Endodermal cell (in vitro differentiated cells): ENCODE results near the gene ACTN1. TPM values are rescaled to one million over a fixed set of nuclear protein-coding genes. Genes with fewer than 3 reads are reported as not detected.

Source experiments
- DNase-seq: peaks from one replicate; pipeline ENCODE4 v3.0.0-alpha.2; 2017
- H3K27ac ChIP-seq: 2 replicates; pipeline ENCODE4 v1.5.1; 2013; ENCODE audit warnings: mild to moderate bottlenecking, low read depth, low read length, moderate library complexity
- H3K27me3 ChIP-seq: 2 replicates; pipeline ENCODE4 v1.6.1; 2013; ENCODE audit warnings: mild to moderate bottlenecking, low read length, moderate library complexity; ENCODE audit not compliant: insufficient read depth, control insufficient read depth, poor library complexity, severe bottlenecking
- H3K36me3 ChIP-seq: 2 replicates; pipeline ENCODE4 v1.7.0; 2013; ENCODE audit warnings: mild to moderate bottlenecking, low read length, moderate library complexity; ENCODE audit not compliant: control insufficient read depth, insufficient read depth
- H3K4me1 ChIP-seq: one replicate; pipeline ENCODE4 v1.7.0; 2013; ENCODE audit warnings: low read length; ENCODE audit not compliant: control insufficient read depth, insufficient read depth
- H3K4me3 ChIP-seq: 2 replicates; pipeline ENCODE4 v1.5.1; 2013; ENCODE audit warnings: mild to moderate bottlenecking, low read length, moderate library complexity
- H3K9ac ChIP-seq: 2 replicates; pipeline ENCODE4 v1.6.1; 2013; ENCODE audit warnings: mild to moderate bottlenecking, low read length, moderate library complexity; ENCODE audit not compliant: poor library complexity, severe bottlenecking; ENCODE audit errors: extremely low read depth
- H3K9me3 ChIP-seq: 2 replicates; pipeline ENCODE4 v1.6.1; 2013; ENCODE audit warnings: mild to moderate bottlenecking, low read length, moderate library complexity; ENCODE audit not compliant: control insufficient read depth
- H3K27ac Mint-ChIP-seq: 2 replicates; pipeline ENCODE4 v1.8.0; 2020; ENCODE audit warnings: mixed read lengths
- H3K27me3 Mint-ChIP-seq: 2 replicates; pipeline ENCODE4 v1.8.0; 2021; ENCODE audit warnings: mild to moderate bottlenecking, mixed read lengths; ENCODE audit not compliant: insufficient read depth
- H3K36me3 Mint-ChIP-seq: 2 replicates; pipeline ENCODE4 v1.8.0; 2020; ENCODE audit warnings: low read depth, mixed read lengths
- H3K4me1 Mint-ChIP-seq: 2 replicates; pipeline ENCODE4 v1.8.0; 2020; ENCODE audit warnings: mixed read lengths
- H3K4me3 Mint-ChIP-seq: 2 replicates; pipeline ENCODE4 v1.8.0; 2020; ENCODE audit warnings: mild to moderate bottlenecking, moderate library complexity, mixed read lengths
- H3K9me3 Mint-ChIP-seq: 2 replicates; pipeline ENCODE4 v1.8.0; 2020; ENCODE audit warnings: mild to moderate bottlenecking, mixed read lengths
- CTCF ChIP-seq: fragments of 200-600 bp; sonication (generic); conservative IDR thresholded peaks from 2 replicates; pipeline ENCODE4 v1.5.0; 2021; ENCODE audit warnings: antibody characterized with exemption, mild to moderate bottlenecking
- WGBS, 2 experiments: methylation state at CpG; one replicate each; pipeline versions ENCODE4 v1.1.5 to v1.1.7; 2013; ENCODE audit warnings: missing lambda C conversion rate in 2 of 2, mixed read lengths in 1 of 2; ENCODE audit not compliant: insufficient coverage in 1 of 2, insufficient read length in 1 of 2; 5-methylcytosine and 5-hydroxymethylcytosine counted together
- total RNA-seq, 2 donors: library from RNA; stranded (reverse); fragmentation: NEBNext Ultra II Directional in 1 of 2; extraction: Animal tissue kit (Norgen Biotek cat#: 25700) in 1 of 2; gene quantifications; 2 replicates in 1 of 2; 3 replicates in 1 of 2; pipeline ENCODE4 v1.2.1, GENCODE V29; 2021

Gene ACTN1
- total RNA-seq, 2 donors from 2014 or later, result 190 to 275 TPM

DNA sequence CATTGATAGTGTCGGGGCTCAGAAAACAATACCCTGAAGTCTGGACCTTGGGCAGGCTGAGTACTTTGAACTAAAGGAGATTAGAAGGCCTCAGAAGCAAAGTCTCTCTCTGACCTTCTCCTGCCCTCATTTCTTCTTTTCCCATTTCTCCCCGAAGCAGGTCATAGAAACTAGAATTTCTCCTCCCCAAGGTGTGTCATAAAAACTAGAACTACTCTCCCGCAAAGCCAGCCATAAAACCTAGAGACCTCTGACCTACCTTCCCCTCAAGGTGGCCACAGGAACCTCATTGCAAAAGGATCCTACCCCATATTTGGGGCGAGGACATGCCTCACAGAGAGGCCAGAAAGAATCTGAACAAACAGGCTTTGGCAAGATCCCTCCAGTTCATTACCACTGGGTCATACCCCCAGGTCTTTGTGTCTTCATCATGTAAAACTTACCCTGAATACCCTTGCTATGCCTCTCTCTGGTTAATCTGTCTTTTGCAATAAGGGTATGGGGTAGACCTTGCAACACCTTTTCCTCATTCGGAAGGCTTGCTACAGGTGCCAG lies 121.5 kb downstream of the ACTN1 start:
- Histone ChIP-seq H3K9ac (no peak overlapping the region), H3K4me1 (no peaks in the 10 kb centered on the region), H3K9me3 (no peaks in the 10 kb centered on the region), H3K36me3 (no peaks in the 10 kb centered on the region), H3K27me3 (no peaks in the 10 kb centered on the region), H3K4me3 (no peak overlapping the region), H3K27ac (no peak overlapping the region)
- Mint-ChIP-seq H3K4me3 (no peak overlapping the region), H3K36me3 (no peaks in the 10 kb centered on the region), H3K27ac (no peak overlapping the region), H3K4me1 (peaks cover 19% of the 10 kb centered on the region), H3K9me3 (peaks cover 4% of the 10 kb centered on the region), H3K27me3 (peaks cover 3% of the 10 kb centered on the region)
- DNase-seq, result peak; percentile 35
- no peak for TF ChIP-seq CTCF
- WGBS, 2 experiments, result 90 to 100% methylated on average over 2 to 5 of the region's 5 CpGs

- peaks cover 19% of the 10 kb centered on the region for H3K4me1 Mint-ChIP-seq
- peaks cover 4% of the 10 kb centered on the region for H3K9me3 Mint-ChIP-seq
- H3K36me3 ChIP-seq, result no peaks in the 10 kb centered on the region
- H3K4me3 ChIP-seq, result no peak overlapping the region
- H3K27me3 ChIP-seq, result no peaks in the 10 kb centered on the region
- H3K36me3 Mint-ChIP-seq, result no peaks in the 10 kb centered on the region
- peaks cover 5% of the 10 kb centered on the region for H3K9me3 ChIP-seq
- no peak overlapping the region for H3K27ac Mint-ChIP-seq
- H3K4me1 ChIP-seq, result no peaks in the 10 kb centered on the region
- no peak overlapping the region for H3K4me3 Mint-ChIP-seq
- peaks cover 3% of the 10 kb centered on the region for H3K27me3 Mint-ChIP-seq
- DNase-seq, result peak; percentile 2
- no peak for TF ChIP-seq CTCF
- 97% methylated on average over 5 to 6 of the region's 6 CpGs for WGBS, 2 experiments
- no peak overlapping the region for H3K27ac ChIP-seq
- no peak overlapping the region for H3K9ac ChIP-seq
Observed at GRCh38 chr14:68856572-68856971, 122.5 kb downstream of the ACTN1 start.

GRCh38 chr14:68854421-68854820 lies 124.7 kb downstream of the ACTN1 start:
- Histone ChIP-seq H3K9me3 (peaks cover 5% of the 10 kb centered on the region), H3K4me1 (no peaks in the 10 kb centered on the region), H3K36me3 (no peaks in the 10 kb centered on the region), H3K4me3 (no peak overlapping the region), H3K27me3 (no peaks in the 10 kb centered on the region), H3K9ac (no peak overlapping the region), H3K27ac (no peak overlapping the region)
- TF ChIP-seq CTCF, result no peak
- H3K27me3 Mint-ChIP-seq, result no peaks in the 10 kb centered on the region
- H3K27ac Mint-ChIP-seq, result no peak overlapping the region
- no peaks in the 10 kb centered on the region for H3K36me3 Mint-ChIP-seq
- 92 to 93% methylated on average over 4 to 7 of the region's 7 CpGs for WGBS, 2 experiments
- peak; percentile 32 for DNase-seq
- H3K4me1 Mint-ChIP-seq, result peaks cover 19% of the 10 kb centered on the region
- no peak overlapping the region for H3K4me3 Mint-ChIP-seq
- peaks cover 4% of the 10 kb centered on the region for H3K9me3 Mint-ChIP-seq
